B cell (primary cell): Measurements from ENCODE around the gene MAML3.

Experiments
- CTCF ChIP-seq: fragments of 200-600 bp; IDR thresholded peaks from one replicate; pipeline ENCODE4 v1.8.0; 2022; ENCODE audit warnings: antibody characterized with exemption, mild to moderate bottlenecking
- EZH2 ChIP-seq: IDR thresholded peaks from 2 replicates; pipeline ENCODE4 v1.6.1; 2012; ENCODE audit warnings: borderline replicate concordance, low read depth, mild to moderate bottlenecking, moderate library complexity, low read length; ENCODE audit not compliant: insufficient read depth, poor library complexity, severe bottlenecking

GRCh38 chr4:140138428-140138827 lies 15.6 kb downstream of the MAML3 start:
- TF ChIP-seq CTCF, result no peak
- no peak for TF ChIP-seq EZH2
